Endodermal cell (in vitro differentiated cells): ENCODE data around the gene LCN6. TPM values are rescaled to one million over a fixed set of nuclear protein-coding genes. Genes with fewer than 3 reads are reported as not detected.

ENCODE experiments used
- DNase-seq: peaks from one replicate; pipeline ENCODE4 v3.0.0-alpha.2; 2017
- H3K27ac ChIP-seq: 2 replicates; pipeline ENCODE4 v1.5.1; 2013; ENCODE audit warnings: mild to moderate bottlenecking, low read depth, low read length, moderate library complexity
- H3K27me3 ChIP-seq: 2 replicates; pipeline ENCODE4 v1.6.1; 2013; ENCODE audit warnings: mild to moderate bottlenecking, low read length, moderate library complexity; ENCODE audit not compliant: insufficient read depth, control insufficient read depth, poor library complexity, severe bottlenecking
- H3K36me3 ChIP-seq: 2 replicates; pipeline ENCODE4 v1.7.0; 2013; ENCODE audit warnings: mild to moderate bottlenecking, low read length, moderate library complexity; ENCODE audit not compliant: control insufficient read depth, insufficient read depth
- H3K4me1 ChIP-seq: one replicate; pipeline ENCODE4 v1.7.0; 2013; ENCODE audit warnings: low read length; ENCODE audit not compliant: control insufficient read depth, insufficient read depth
- H3K4me3 ChIP-seq: 2 replicates; pipeline ENCODE4 v1.5.1; 2013; ENCODE audit warnings: mild to moderate bottlenecking, low read length, moderate library complexity
- H3K9ac ChIP-seq: 2 replicates; pipeline ENCODE4 v1.6.1; 2013; ENCODE audit warnings: mild to moderate bottlenecking, low read length, moderate library complexity; ENCODE audit not compliant: poor library complexity, severe bottlenecking; ENCODE audit errors: extremely low read depth
- H3K9me3 ChIP-seq: 2 replicates; pipeline ENCODE4 v1.6.1; 2013; ENCODE audit warnings: mild to moderate bottlenecking, low read length, moderate library complexity; ENCODE audit not compliant: control insufficient read depth
- H3K27ac Mint-ChIP-seq: 2 replicates; pipeline ENCODE4 v1.8.0; 2020; ENCODE audit warnings: mixed read lengths
- H3K27me3 Mint-ChIP-seq: 2 replicates; pipeline ENCODE4 v1.8.0; 2021; ENCODE audit warnings: mild to moderate bottlenecking, mixed read lengths; ENCODE audit not compliant: insufficient read depth
- H3K36me3 Mint-ChIP-seq: 2 replicates; pipeline ENCODE4 v1.8.0; 2020; ENCODE audit warnings: low read depth, mixed read lengths
- H3K4me1 Mint-ChIP-seq: 2 replicates; pipeline ENCODE4 v1.8.0; 2020; ENCODE audit warnings: mixed read lengths
- H3K4me3 Mint-ChIP-seq: 2 replicates; pipeline ENCODE4 v1.8.0; 2020; ENCODE audit warnings: mild to moderate bottlenecking, moderate library complexity, mixed read lengths
- H3K9me3 Mint-ChIP-seq: 2 replicates; pipeline ENCODE4 v1.8.0; 2020; ENCODE audit warnings: mild to moderate bottlenecking, mixed read lengths
- CTCF ChIP-seq: fragments of 200-600 bp; sonication (generic); conservative IDR thresholded peaks from 2 replicates; pipeline ENCODE4 v1.5.0; 2021; ENCODE audit warnings: antibody characterized with exemption, mild to moderate bottlenecking
- WGBS, 2 experiments: methylation state at CpG; one replicate each; pipeline versions ENCODE4 v1.1.5 to v1.1.7; 2013; ENCODE audit warnings: missing lambda C conversion rate in 2 of 2, mixed read lengths in 1 of 2; ENCODE audit not compliant: insufficient coverage in 1 of 2, insufficient read length in 1 of 2; 5-methylcytosine and 5-hydroxymethylcytosine counted together
- total RNA-seq, 2 donors: library from RNA; stranded (reverse); fragmentation: NEBNext Ultra II Directional in 1 of 2; extraction: Animal tissue kit (Norgen Biotek cat#: 25700) in 1 of 2; gene quantifications; 2 replicates in 1 of 2; 3 replicates in 1 of 2; pipeline ENCODE4 v1.2.1, GENCODE V29; 2021

The LCN6 gene
- total RNA-seq, 2 donors from 2014 or later, result not detected

- TF ChIP-seq CTCF, result no peak
- Mint-ChIP-seq H3K27me3 (peaks cover 41% of the 10 kb centered on the region), H3K4me3 (no peak overlapping the region), H3K36me3 (no peaks in the 10 kb centered on the region), H3K27ac (no peak overlapping the region), H3K9me3 (peaks cover 27% of the 10 kb centered on the region), H3K4me1 (peaks cover 24% of the 10 kb centered on the region)
- peaks cover 19% of the 10 kb centered on the region for H3K9me3 ChIP-seq
- peaks cover 9% of the 10 kb centered on the region for H3K27me3 ChIP-seq
- peaks cover 3% of the 10 kb centered on the region for H3K4me1 ChIP-seq
- DNase-seq, result no peak
- WGBS, 2 experiments, result 86 to 90% methylated on average over 12 to 14 of the region's 14 CpGs
- no peak overlapping the region for H3K9ac ChIP-seq
- no peak overlapping the region for H3K4me3 ChIP-seq
- no peak overlapping the region for H3K27ac ChIP-seq
- no peaks in the 10 kb centered on the region for H3K36me3 ChIP-seq
Measured at GRCh38 chr9:136777359-136777758, 29.0 kb upstream of the LCN6 start.

GRCh38 chr9:136776947-136777346 lies 28.6 kb upstream of the LCN6 start:
- Mint-ChIP-seq H3K27me3 (peaks cover 41% of the 10 kb centered on the region), H3K9me3 (peaks cover 28% of the 10 kb centered on the region), H3K27ac (no peak overlapping the region), H3K36me3 (no peaks in the 10 kb centered on the region), H3K4me3 (no peak overlapping the region), H3K4me1 (peaks cover 24% of the 10 kb centered on the region)
- no peak overlapping the region for H3K27ac ChIP-seq
- TF ChIP-seq CTCF, result no peak
- DNase-seq, result no peak
- WGBS, 2 experiments, result 95 to 100% methylated on average over 1 to 7 of the region's 7 CpGs
- peaks cover 9% of the 10 kb centered on the region for H3K27me3 ChIP-seq
- H3K4me1 ChIP-seq, result peaks cover 3% of the 10 kb centered on the region
- H3K4me3 ChIP-seq, result no peak overlapping the region
- H3K9me3 ChIP-seq, result peaks cover 19% of the 10 kb centered on the region
- H3K9ac ChIP-seq, result no peak overlapping the region
- H3K36me3 ChIP-seq, result no peaks in the 10 kb centered on the region

- no peak overlapping the region for H3K4me3 ChIP-seq
- H3K36me3 Mint-ChIP-seq, result no peaks in the 10 kb centered on the region
- H3K9me3 ChIP-seq, result peaks cover 19% of the 10 kb centered on the region
- peaks cover 39% of the 10 kb centered on the region for H3K27me3 Mint-ChIP-seq
- no peaks in the 10 kb centered on the region for H3K36me3 ChIP-seq
- no peak overlapping the region for H3K9ac ChIP-seq
- H3K27me3 ChIP-seq, result peaks cover 9% of the 10 kb centered on the region
- peaks cover 28% of the 10 kb centered on the region for H3K9me3 Mint-ChIP-seq
- peaks cover 6% of the 10 kb centered on the region for H3K4me1 Mint-ChIP-seq
- H3K27ac Mint-ChIP-seq, result no peak overlapping the region
- 91 to 95% methylated on average over 5 to 6 of the region's 6 CpGs for WGBS, 2 experiments
- TF ChIP-seq CTCF, result no peak
- H3K4me3 Mint-ChIP-seq, result no peak overlapping the region
- no peak for DNase-seq
- peaks cover 3% of the 10 kb centered on the region for H3K4me1 ChIP-seq
- H3K27ac ChIP-seq, result no peak overlapping the region
Measured at GRCh38 chr9:136775191-136775590, 26.9 kb upstream of the LCN6 start.
